Measurements from ENCODE around the gene CD300A.

- TF ChIP-seq CTCF (IDR thresholded peaks at IDR 0.05) (no peak), POLR2A (IDR thresholded peaks at IDR 0.05) (no peak)
These were observed 16.2 kb upstream of the CD300A start for GRCh38 chr17:74450231-74450630.
